ENCODE results near the gene DNAJC4. TPM values are rescaled to one million over a fixed set of nuclear protein-coding genes. Genes with fewer than 3 reads are reported as not detected.
A peak's percentile ranks its signal among the peaks of the same experiment; 100 is the strongest.

Gene DNAJC4, protein sequence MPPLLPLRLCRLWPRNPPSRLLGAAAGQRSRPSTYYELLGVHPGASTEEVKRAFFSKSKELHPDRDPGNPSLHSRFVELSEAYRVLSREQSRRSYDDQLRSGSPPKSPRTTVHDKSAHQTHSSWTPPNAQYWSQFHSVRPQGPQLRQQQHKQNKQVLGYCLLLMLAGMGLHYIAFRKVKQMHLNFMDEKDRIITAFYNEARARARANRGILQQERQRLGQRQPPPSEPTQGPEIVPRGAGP
- 10 to 100 TPM; 38.0 to 41.3 TPM for total RNA-seq

DNA sequence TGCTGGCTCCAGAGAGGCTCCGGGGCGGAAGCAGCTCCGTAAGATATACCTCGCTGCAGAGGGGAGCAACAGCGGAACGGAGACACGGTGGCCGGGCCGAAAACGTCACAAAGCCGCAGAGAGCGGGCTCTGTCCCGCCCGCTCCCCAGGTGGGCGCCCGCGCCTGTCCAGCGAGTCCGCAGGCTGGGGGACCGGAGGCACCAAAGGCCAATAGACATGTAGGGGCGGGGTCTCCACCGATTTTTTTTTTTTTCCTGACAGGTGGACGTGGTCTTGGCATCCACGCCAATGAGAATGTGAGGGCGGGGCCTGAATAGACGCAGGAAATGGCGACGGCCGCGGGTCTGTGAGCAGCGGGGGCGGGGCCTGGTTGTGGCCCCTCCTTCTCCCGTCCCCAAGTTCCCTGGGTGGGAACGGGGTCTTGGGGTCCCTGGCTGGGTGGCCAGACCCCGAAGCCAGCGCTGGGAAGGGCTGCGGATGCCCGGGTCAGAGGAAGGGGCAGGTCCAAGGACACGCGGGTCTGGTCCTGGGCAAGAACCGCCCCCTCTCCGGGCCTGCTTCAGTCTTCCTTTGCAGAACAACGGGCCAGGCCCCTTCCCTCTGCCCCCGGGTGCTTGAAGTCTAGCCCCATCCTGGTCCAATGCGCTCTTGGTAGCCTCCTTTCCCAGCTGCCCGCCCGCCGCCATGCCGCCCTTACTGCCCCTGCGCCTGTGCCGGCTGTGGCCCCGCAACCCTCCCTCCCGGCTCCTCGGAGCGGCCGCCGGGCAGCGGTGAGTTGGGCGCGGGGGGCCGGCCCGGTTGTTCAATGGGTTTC, at the start of gene DNAJC4:
DNAJC4 (plus strand) TSS at position 378 of the 814 bp plus-strand sequence; CDS start at position 685, 307 bp downstream.
- Mint-ChIP-seq H3K36me3 (ENCODE audit: low read depth) (peaks cover 24% of the 10 kb centered on the region), H3K27me3 (ENCODE audit: low read depth) (no peaks in the 10 kb centered on the region), H3K4me1 (ENCODE audit: low read depth) (peaks cover 59% of the 10 kb centered on the region), H3K4me3 (peak within 1 kb of the TSS; percentile 87), H3K27ac (peak within 1 kb of the TSS; percentile 91), H3K9me3 (ENCODE audit: insufficient read depth) (no peaks in the 10 kb centered on the region)
- ATAC-seq = peak; percentile 52
- peak; percentile 94 for DNase-seq
- CTCF ChIA-PET = interaction anchor here (0.8 to 5.9 kb wide), 6 partner anchors 10 to 74 kb away, joined by 3 to 40 read pairs (median 5); partner anchors contain the start of genes CATSPERZ and FERMT3
- POLR2A ChIA-PET = interaction anchor here (0.6 to 2.7 kb wide), 6 partner anchors 10 to 1639 kb away, joined by 3 to 14 read pairs (median 4); partner anchors contain the start of genes FERMT3, FKBP2 and TUT1

GRCh38 chr11:64180891-64181290, 49.5 kb upstream of the DNAJC4 start:
- Mint-ChIP-seq H3K27ac (no peak overlapping the region), H3K4me3 (no peak overlapping the region), H3K4me1 (ENCODE audit: low read depth) (peaks cover 60% of the 10 kb centered on the region), H3K27me3 (ENCODE audit: low read depth) (no peaks in the 10 kb centered on the region), H3K9me3 (ENCODE audit: insufficient read depth) (no peaks in the 10 kb centered on the region), H3K36me3 (ENCODE audit: low read depth) (peaks cover 7% of the 10 kb centered on the region)
- CTCF ChIA-PET = interaction anchor here (1.1 kb wide), 3 partner anchors 26 to 343 kb away, joined by 3 to 5 read pairs (median 5); partner anchors contain the start of gene FERMT3
- POLR2A ChIA-PET = interaction anchor here (1.3 to 1.5 kb wide), 2 partner anchors 26 to 59 kb away, joined by 3 to 8 read pairs; partner anchors contain the start of gene FERMT3
- ATAC-seq (no peak), DNase-seq (no peak)

- no peak overlapping the region for H3K27ac Mint-ChIP-seq
- H3K9me3 Mint-ChIP-seq (ENCODE audit: insufficient read depth) = no peaks in the 10 kb centered on the region
- CTCF ChIA-PET = interaction anchor here (1.1 to 1.6 kb wide), 5 partner anchors 15 to 344 kb away, joined by 3 to 5 read pairs (median 5); partner anchors contain the start of genes ESRRA and FERMT3
- DNase-seq (peak; percentile 64), ATAC-seq (no peak)
- H3K4me3 Mint-ChIP-seq = no peak overlapping the region
- H3K4me1 Mint-ChIP-seq (ENCODE audit: low read depth) = peaks cover 57% of the 10 kb centered on the region
- POLR2A ChIA-PET = interaction anchor here (0.6 to 1.5 kb wide), 4 partner anchors 18 to 180 kb away, joined by 3 to 8 read pairs (median 3); partner anchors contain the start of gene FERMT3
- H3K36me3 Mint-ChIP-seq (ENCODE audit: low read depth) = peaks cover 9% of the 10 kb centered on the region
- H3K27me3 Mint-ChIP-seq (ENCODE audit: low read depth) = no peaks in the 10 kb centered on the region
Observed at GRCh38 chr11:64181506-64182411, 48.6 kb upstream of the DNAJC4 start.

- peaks cover 48% of the 10 kb centered on the region for H3K4me1 Mint-ChIP-seq (ENCODE audit: low read depth)
- POLR2A ChIA-PET = interaction anchor here (0.7 to 1.1 kb wide), 2 partner anchors 8 to 53 kb away, joined by 3 read pairs; no protein-coding TSS in a partner anchor
- CTCF ChIA-PET = no interaction called here
Observed at GRCh38 chr11:64183890-64184289, 46.5 kb upstream of the DNAJC4 start.

DNA sequence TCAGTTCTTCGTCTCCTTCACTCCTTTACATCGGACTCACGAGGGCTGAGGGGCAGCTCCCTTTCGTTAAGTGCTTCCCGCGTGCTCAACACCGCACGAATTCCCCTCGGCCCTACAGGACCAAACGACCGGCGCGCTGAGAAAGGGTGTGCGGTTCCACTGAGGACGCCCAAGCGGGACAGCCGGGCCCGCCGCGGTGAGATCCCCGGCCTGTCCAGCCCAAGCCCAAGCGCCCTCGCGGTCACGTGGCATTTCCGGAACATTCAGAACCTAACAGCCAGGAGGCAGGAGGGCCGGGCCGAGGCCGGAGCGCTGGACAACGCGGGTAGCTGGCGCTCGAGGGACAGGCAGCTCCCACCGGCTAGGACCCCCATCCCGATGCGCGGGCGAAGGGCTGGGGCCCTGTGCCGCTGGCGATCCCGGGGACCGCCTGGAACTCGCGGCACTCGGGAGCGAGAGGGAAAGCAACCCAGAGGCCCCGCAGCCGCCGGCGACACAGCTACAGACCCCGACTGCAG, 45.1 kb upstream of the DNAJC4 start:
- ChIA-PET POLR2A (interaction anchor here (0.6 to 9.3 kb wide), 29 partner anchors 10 to 1344 kb away, joined by 3 to 162 read pairs (median 4); partner anchors contain the start of genes BAD, ESRRA, FERMT3 and MACROD1), CTCF (interaction anchor here (1.0 to 9.2 kb wide), 10 partner anchors 21 to 186 kb away, joined by 3 to 87 read pairs (median 4); partner anchors contain the start of genes CATSPERZ, ESRRA, FERMT3 and FKBP2)
- Mint-ChIP-seq H3K4me3 (peak overlapping the region; percentile 93), H3K27me3 (ENCODE audit: low read depth) (no peaks in the 10 kb centered on the region), H3K27ac (peak overlapping the region; percentile 98), H3K36me3 (ENCODE audit: low read depth) (peaks cover 24% of the 10 kb centered on the region), H3K4me1 (ENCODE audit: low read depth) (peaks cover 53% of the 10 kb centered on the region), H3K9me3 (ENCODE audit: insufficient read depth) (no peaks in the 10 kb centered on the region)
- DNase-seq (peak; percentile 60), ATAC-seq (peak; percentile 5)

More at GRCh38 chr11:64183890-64184289, 46.5 kb upstream of the DNAJC4 start:
- H3K4me3 Mint-ChIP-seq = peak overlapping the region; percentile 93
- peaks cover 15% of the 10 kb centered on the region for H3K36me3 Mint-ChIP-seq (ENCODE audit: low read depth)
- no peak for ATAC-seq
- no peaks in the 10 kb centered on the region for H3K9me3 Mint-ChIP-seq (ENCODE audit: insufficient read depth)
- H3K27ac Mint-ChIP-seq = no peak overlapping the region
- DNase-seq = no peak
- no peaks in the 10 kb centered on the region for H3K27me3 Mint-ChIP-seq (ENCODE audit: low read depth)

- ChIA-PET CTCF (interaction anchor here (1.0 to 9.2 kb wide), 10 partner anchors 20 to 186 kb away, joined by 3 to 87 read pairs (median 4); partner anchors contain the start of genes CATSPERZ, ESRRA, FERMT3 and FKBP2), POLR2A (interaction anchor here (0.6 to 9.3 kb wide), 24 partner anchors 10 to 1344 kb away, joined by 3 to 162 read pairs (median 6); partner anchors contain the start of genes BAD, ESRRA, FERMT3 and MACROD1)
- H3K4me1 Mint-ChIP-seq (ENCODE audit: low read depth) = peaks cover 54% of the 10 kb centered on the region
Observed at GRCh38 chr11:64185693-64186491, 44.5 kb upstream of the DNAJC4 start, which contains the start of gene STIP1. Gene STIP1 (plus strand): TSS chr11:64186171. CDS start chr11:64186262, 91 bp downstream.

GRCh38 chr11:64186492-64187165, 43.7 kb upstream of the DNAJC4 start:
- Mint-ChIP-seq H3K4me1 (ENCODE audit: low read depth) (peaks cover 47% of the 10 kb centered on the region), H3K27ac (peak overlapping the region; percentile 98), H3K27me3 (ENCODE audit: low read depth) (no peaks in the 10 kb centered on the region), H3K4me3 (no peak overlapping the region), H3K36me3 (ENCODE audit: low read depth) (peaks cover 28% of the 10 kb centered on the region), H3K9me3 (ENCODE audit: insufficient read depth) (no peaks in the 10 kb centered on the region)
- ChIA-PET CTCF (interaction anchor here (0.7 to 9.2 kb wide), 9 partner anchors 10 to 187 kb away, joined by 3 to 87 read pairs (median 3); partner anchors contain the start of genes CATSPERZ, ESRRA, FERMT3 and FKBP2), POLR2A (interaction anchor here (0.6 to 9.3 kb wide), 22 partner anchors 9 to 1345 kb away, joined by 3 to 162 read pairs (median 4); partner anchors contain the start of genes CCDC88B, ESRRA, FERMT3 and MACROD1)
- peak; percentile 76 for DNase-seq
- peak; percentile 0 for ATAC-seq

More at GRCh38 chr11:64185693-64186491, 44.5 kb upstream of the DNAJC4 start, which contains the start of gene STIP1:
- Mint-ChIP-seq H3K27ac (peak within 1 kb of the TSS; percentile 98), H3K27me3 (ENCODE audit: low read depth) (no peaks in the 10 kb centered on the region), H3K36me3 (ENCODE audit: low read depth) (peaks cover 28% of the 10 kb centered on the region), H3K4me3 (peak within 1 kb of the TSS; percentile 93), H3K9me3 (ENCODE audit: insufficient read depth) (no peaks in the 10 kb centered on the region)
- ATAC-seq (peak; percentile 92), DNase-seq (peak; percentile 99)

DNA sequence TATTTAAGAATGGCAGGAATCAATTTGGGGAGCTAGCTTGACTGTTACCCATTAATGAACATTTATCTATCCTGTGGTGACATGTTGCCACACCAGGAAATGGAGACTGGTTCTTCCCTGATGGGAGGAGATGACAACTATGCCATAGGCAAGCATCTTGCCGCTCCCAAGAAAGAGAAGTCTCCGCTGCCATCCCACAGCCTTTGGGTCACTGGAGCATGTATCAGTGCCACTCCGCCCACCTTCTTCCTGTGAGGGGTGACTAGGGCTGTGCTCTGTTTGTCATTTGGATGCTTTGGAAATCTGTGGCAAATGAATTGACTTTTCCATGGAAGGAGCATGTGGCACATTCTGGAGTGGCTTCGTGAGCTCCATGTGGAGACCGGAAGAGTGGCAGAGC, 37.9 kb upstream of the DNAJC4 start:
- peaks cover 32% of the 10 kb centered on the region for H3K4me1 Mint-ChIP-seq (ENCODE audit: low read depth)
- ChIA-PET CTCF (interaction anchor here (1.2 to 9.2 kb wide), 2 partner anchors 13 to 51 kb away, joined by 3 to 87 read pairs; partner anchors contain the start of gene FERMT3), POLR2A (interaction anchor here (9.3 kb wide), 1 partner anchor 14 kb away, joined by 162 read pairs; the partner anchor contains the start of gene FERMT3)
- no peak overlapping the region for H3K4me3 Mint-ChIP-seq
- no peak overlapping the region for H3K27ac Mint-ChIP-seq
- peaks cover 72% of the 10 kb centered on the region for H3K36me3 Mint-ChIP-seq (ENCODE audit: low read depth)
- no peaks in the 10 kb centered on the region for H3K9me3 Mint-ChIP-seq (ENCODE audit: insufficient read depth)
- no peak for DNase-seq
- no peaks in the 10 kb centered on the region for H3K27me3 Mint-ChIP-seq (ENCODE audit: low read depth)
- ATAC-seq = no peak

- H3K4me3 Mint-ChIP-seq = no peak overlapping the region
- ATAC-seq (no peak), DNase-seq (no peak)
- H3K4me1 Mint-ChIP-seq (ENCODE audit: low read depth) = peaks cover 29% of the 10 kb centered on the region
- H3K36me3 Mint-ChIP-seq (ENCODE audit: low read depth) = peaks cover 86% of the 10 kb centered on the region
- CTCF ChIA-PET = interaction anchor here (1.9 to 2.7 kb wide), 4 partner anchors 8 to 108 kb away, joined by 4 to 11 read pairs (median 8); partner anchors contain the start of gene FERMT3
- no peaks in the 10 kb centered on the region for H3K9me3 Mint-ChIP-seq (ENCODE audit: insufficient read depth)
- H3K27ac Mint-ChIP-seq = no peak overlapping the region
- POLR2A ChIA-PET = interaction anchor here (3.6 kb wide), 1 partner anchor 10 kb away, joined by 21 read pairs; the partner anchor contains the start of gene STIP1
- H3K27me3 Mint-ChIP-seq (ENCODE audit: low read depth) = no peaks in the 10 kb centered on the region
Observed at GRCh38 chr11:64196626-64197025, 33.7 kb upstream of the DNAJC4 start.

Data from activated CD8-positive, alpha-beta T cell treated with anti-CD3 and anti-CD28 coated beads, Interleukin-2, amount 10 ng/mL, durations not matched to agents 7 days and 5 days (primary cell).